Liver (tissue), 3 donors: ENCODE data around the gene NDST1.

Source experiments
- CTCF ChIP-seq: fragments of 150-350 bp; IDR thresholded peaks from 2 replicates; pipeline ENCODE4 v1.5.1; 2017; ENCODE audit warnings: improper control_type of control experiment, low read depth, low read length; ENCODE audit not compliant: missing input control
- EGR1 ChIP-seq, 2 donors: IDR thresholded peaks; 2 replicates each; pipeline ENCODE4 v1.6.1; 2016 to 2018; ENCODE audit warnings: antibody characterized with exemption in 2 of 2, low read depth in 2 of 2
- FOXA1 ChIP-seq: IDR thresholded peaks from 2 replicates; pipeline ENCODE4 v1.6.1; 2016; ENCODE audit warnings: antibody characterized with exemption
- GABPA ChIP-seq, 2 donors: IDR thresholded peaks in 1 of 2; conservative IDR thresholded peaks in 1 of 2; 2 replicates each; pipeline ENCODE4 v1.6.1; 2016; ENCODE audit warnings: antibody characterized with exemption in 2 of 2, mild to moderate bottlenecking in 1 of 2, moderate library complexity in 1 of 2
- JUND ChIP-seq, 2 donors: IDR thresholded peaks; 2 replicates each; pipeline ENCODE4 v1.6.1; 2016; ENCODE audit warnings: antibody characterized with exemption in 2 of 2
- MAX ChIP-seq: IDR thresholded peaks from 2 replicates; pipeline ENCODE4 v1.6.1; 2016; ENCODE audit warnings: antibody characterized with exemption
- NR2F2 ChIP-seq: IDR thresholded peaks from 2 replicates; pipeline ENCODE4 v1.6.1; 2016; ENCODE audit warnings: antibody characterized with exemption
- RAD21 ChIP-seq, 2 donors: IDR thresholded peaks; 2 replicates each; pipeline ENCODE4 v1.6.1; 2016; ENCODE audit warnings: antibody characterized with exemption in 2 of 2, mild to moderate bottlenecking in 2 of 2
- REST ChIP-seq: IDR thresholded peaks from 2 replicates; pipeline ENCODE4 v1.6.1; 2016; ENCODE audit warnings: antibody characterized with exemption, mild to moderate bottlenecking
- SP1 ChIP-seq: IDR thresholded peaks from 2 replicates; pipeline ENCODE4 v1.6.1; 2018; ENCODE audit warnings: antibody characterized with exemption, mild to moderate bottlenecking
- TAF1 ChIP-seq: conservative IDR thresholded peaks from 2 replicates; pipeline ENCODE4 v1.6.1; 2016; ENCODE audit warnings: antibody characterized with exemption, mild to moderate bottlenecking
- YY1 ChIP-seq: IDR thresholded peaks from 2 replicates; pipeline ENCODE4 v1.6.1; 2016; ENCODE audit warnings: antibody characterized with exemption, mild to moderate bottlenecking
- TF ChIP-seq, protein P1 (sequence below): IDR thresholded peaks from 2 replicates; pipeline ENCODE4 v1.6.1; 2016; ENCODE audit warnings: antibody characterized with exemption
- TF ChIP-seq, protein P2 (sequence below): IDR thresholded peaks from 2 replicates; pipeline ENCODE4 v1.6.1; 2016; ENCODE audit warnings: antibody characterized with exemption
- donor health status: healthy.
- donor health status: healthy.

DNA sequence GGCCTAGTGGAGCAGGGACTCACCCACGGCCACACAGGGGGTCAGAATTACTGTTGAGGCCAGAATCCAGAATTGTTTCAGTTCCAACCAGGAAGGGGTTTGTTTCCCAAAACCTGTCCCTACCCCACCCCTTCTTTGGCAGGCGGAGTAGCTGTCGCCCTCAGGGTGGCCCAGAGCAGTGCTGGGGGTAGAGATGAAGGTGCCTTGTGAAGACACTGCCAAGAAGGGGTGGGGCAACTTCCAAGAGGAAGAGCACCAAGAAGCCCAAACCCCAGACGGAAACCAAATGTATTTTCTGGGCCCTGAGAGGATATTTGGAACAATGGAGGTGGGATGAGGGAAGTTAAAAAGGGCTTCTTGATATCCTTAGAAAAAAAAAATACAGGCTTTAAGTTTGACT lies 11.4 kb upstream of the NDST1 start:
- TF ChIP-seq CTCF = no peak
- TF ChIP-seq NR2F2 = peak; percentile 47
- no peak for TF ChIP-seq SP1
- no peak for TF ChIP-seq TAF1
- TF ChIP-seq, protein P1, sequence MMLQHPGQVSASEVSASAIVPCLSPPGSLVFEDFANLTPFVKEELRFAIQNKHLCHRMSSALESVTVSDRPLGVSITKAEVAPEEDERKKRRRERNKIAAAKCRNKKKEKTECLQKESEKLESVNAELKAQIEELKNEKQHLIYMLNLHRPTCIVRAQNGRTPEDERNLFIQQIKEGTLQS = no peak
- no peak for TF ChIP-seq JUND (IDR thresholded peaks at IDR 0.05)
- no peak for TF ChIP-seq MAX
- no peak for TF ChIP-seq YY1
- TF ChIP-seq, protein P2, sequence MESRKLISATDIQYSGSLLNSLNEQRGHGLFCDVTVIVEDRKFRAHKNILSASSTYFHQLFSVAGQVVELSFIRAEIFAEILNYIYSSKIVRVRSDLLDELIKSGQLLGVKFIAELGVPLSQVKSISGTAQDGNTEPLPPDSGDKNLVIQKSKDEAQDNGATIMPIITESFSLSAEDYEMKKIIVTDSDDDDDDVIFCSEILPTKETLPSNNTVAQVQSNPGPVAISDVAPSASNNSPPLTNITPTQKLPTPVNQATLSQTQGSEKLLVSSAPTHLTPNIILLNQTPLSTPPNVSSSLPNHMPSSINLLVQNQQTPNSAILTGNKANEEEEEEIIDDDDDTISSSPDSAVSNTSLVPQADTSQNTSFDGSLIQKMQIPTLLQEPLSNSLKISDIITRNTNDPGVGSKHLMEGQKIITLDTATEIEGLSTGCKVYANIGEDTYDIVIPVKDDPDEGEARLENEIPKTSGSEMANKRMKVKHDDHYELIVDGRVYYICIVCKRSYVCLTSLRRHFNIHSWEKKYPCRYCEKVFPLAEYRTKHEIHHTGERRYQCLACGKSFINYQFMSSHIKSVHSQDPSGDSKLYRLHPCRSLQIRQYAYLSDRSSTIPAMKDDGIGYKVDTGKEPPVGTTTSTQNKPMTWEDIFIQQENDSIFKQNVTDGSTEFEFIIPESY = no peak
- no peak for TF ChIP-seq REST
- TF ChIP-seq EGR1 (IDR thresholded peaks at IDR 0.05; ENCODE audit: low read depth in 2 of 2) = no peak
- TF ChIP-seq FOXA1 = no peak
- no peak for TF ChIP-seq RAD21 (IDR thresholded peaks at IDR 0.05)
- TF ChIP-seq GABPA (IDR thresholded peaks at IDR 0.05 in 1 of 2, conservative IDR thresholded peaks at IDR 0.05 in 1 of 2) = no peak
